Endodermal cell (in vitro differentiated cells): ENCODE results near the gene ERFL. TPM values are rescaled to one million over a fixed set of nuclear protein-coding genes. Genes with fewer than 3 reads are reported as not detected.

Source experiments
- DNase-seq: peaks from one replicate; pipeline ENCODE4 v3.0.0-alpha.2; 2017
- H3K27ac ChIP-seq: 2 replicates; pipeline ENCODE4 v1.5.1; 2013; ENCODE audit warnings: mild to moderate bottlenecking, low read depth, low read length, moderate library complexity
- H3K27me3 ChIP-seq: 2 replicates; pipeline ENCODE4 v1.6.1; 2013; ENCODE audit warnings: mild to moderate bottlenecking, low read length, moderate library complexity; ENCODE audit not compliant: insufficient read depth, control insufficient read depth, poor library complexity, severe bottlenecking
- H3K36me3 ChIP-seq: 2 replicates; pipeline ENCODE4 v1.7.0; 2013; ENCODE audit warnings: mild to moderate bottlenecking, low read length, moderate library complexity; ENCODE audit not compliant: control insufficient read depth, insufficient read depth
- H3K4me1 ChIP-seq: one replicate; pipeline ENCODE4 v1.7.0; 2013; ENCODE audit warnings: low read length; ENCODE audit not compliant: control insufficient read depth, insufficient read depth
- H3K4me3 ChIP-seq: 2 replicates; pipeline ENCODE4 v1.5.1; 2013; ENCODE audit warnings: mild to moderate bottlenecking, low read length, moderate library complexity
- H3K9ac ChIP-seq: 2 replicates; pipeline ENCODE4 v1.6.1; 2013; ENCODE audit warnings: mild to moderate bottlenecking, low read length, moderate library complexity; ENCODE audit not compliant: poor library complexity, severe bottlenecking; ENCODE audit errors: extremely low read depth
- H3K9me3 ChIP-seq: 2 replicates; pipeline ENCODE4 v1.6.1; 2013; ENCODE audit warnings: mild to moderate bottlenecking, low read length, moderate library complexity; ENCODE audit not compliant: control insufficient read depth
- H3K27ac Mint-ChIP-seq: 2 replicates; pipeline ENCODE4 v1.8.0; 2020; ENCODE audit warnings: mixed read lengths
- H3K27me3 Mint-ChIP-seq: 2 replicates; pipeline ENCODE4 v1.8.0; 2021; ENCODE audit warnings: mild to moderate bottlenecking, mixed read lengths; ENCODE audit not compliant: insufficient read depth
- H3K36me3 Mint-ChIP-seq: 2 replicates; pipeline ENCODE4 v1.8.0; 2020; ENCODE audit warnings: low read depth, mixed read lengths
- H3K4me1 Mint-ChIP-seq: 2 replicates; pipeline ENCODE4 v1.8.0; 2020; ENCODE audit warnings: mixed read lengths
- H3K4me3 Mint-ChIP-seq: 2 replicates; pipeline ENCODE4 v1.8.0; 2020; ENCODE audit warnings: mild to moderate bottlenecking, moderate library complexity, mixed read lengths
- H3K9me3 Mint-ChIP-seq: 2 replicates; pipeline ENCODE4 v1.8.0; 2020; ENCODE audit warnings: mild to moderate bottlenecking, mixed read lengths
- WGBS, 2 experiments: methylation state at CpG; one replicate each; pipeline versions ENCODE4 v1.1.5 to v1.1.7; 2013; ENCODE audit warnings: missing lambda C conversion rate in 2 of 2, mixed read lengths in 1 of 2; ENCODE audit not compliant: insufficient coverage in 1 of 2, insufficient read length in 1 of 2; 5-methylcytosine and 5-hydroxymethylcytosine counted together
- total RNA-seq, 2 donors: library from RNA; stranded (reverse); fragmentation: NEBNext Ultra II Directional in 1 of 2; extraction: Animal tissue kit (Norgen Biotek cat#: 25700) in 1 of 2; gene quantifications; 2 replicates in 1 of 2; 3 replicates in 1 of 2; pipeline ENCODE4 v1.2.1, GENCODE V29; 2021
- TF ChIP-seq, protein P1 (sequence below): fragments of 200-600 bp; sonication (generic); conservative IDR thresholded peaks from 2 replicates; pipeline ENCODE4 v1.5.0; 2021; ENCODE audit warnings: antibody characterized with exemption, mild to moderate bottlenecking

ERFL gene
- total RNA-seq, 2 donors from 2014 or later, result 0.13 to 0.53 TPM

DNA sequence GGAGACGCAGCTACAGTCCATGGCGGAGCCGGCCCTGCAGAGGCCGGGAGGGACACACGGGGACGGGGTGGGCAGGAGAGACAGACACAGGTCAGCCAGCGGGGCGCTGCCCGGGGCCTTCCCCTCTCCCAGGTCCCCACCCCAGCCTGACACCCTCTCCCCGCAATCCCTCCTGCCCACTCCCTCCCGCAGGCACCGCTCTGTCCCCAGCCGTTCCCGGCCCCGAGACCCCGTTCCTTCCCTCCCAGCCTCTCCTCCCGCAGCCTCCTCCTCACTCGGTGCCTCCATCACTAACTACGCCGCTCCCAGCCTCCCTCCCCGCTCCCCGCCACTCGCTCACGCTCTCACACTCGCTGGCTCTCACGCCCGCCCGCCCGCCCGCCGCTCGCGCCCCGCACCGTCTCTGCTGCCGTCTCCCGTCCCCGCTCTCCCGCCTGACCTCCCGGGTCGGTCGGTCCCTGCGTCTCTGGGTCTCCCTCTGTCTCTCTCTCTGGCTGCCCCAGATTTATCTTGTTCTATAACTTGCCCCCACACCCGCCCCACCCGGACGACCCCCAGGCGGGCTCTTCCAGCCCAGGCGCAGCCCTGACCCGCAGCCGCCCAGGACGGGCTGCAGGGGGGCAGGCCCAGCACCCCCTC, 15.2 kb downstream of the ERFL start:
- 1 to 2% methylated on average over 15 to 50 of the region's 51 CpGs for WGBS, 2 experiments
- H3K27ac ChIP-seq, result no peak overlapping the region
- no peaks in the 10 kb centered on the region for H3K9me3 ChIP-seq
- Mint-ChIP-seq H3K27ac (no peak overlapping the region), H3K27me3 (peaks cover 56% of the 10 kb centered on the region), H3K4me3 (peak overlapping the region; percentile 44), H3K4me1 (no peaks in the 10 kb centered on the region), H3K36me3 (no peaks in the 10 kb centered on the region), H3K9me3 (no peaks in the 10 kb centered on the region)
- H3K9ac ChIP-seq, result no peak overlapping the region
- no peaks in the 10 kb centered on the region for H3K36me3 ChIP-seq
- TF ChIP-seq, protein P1, sequence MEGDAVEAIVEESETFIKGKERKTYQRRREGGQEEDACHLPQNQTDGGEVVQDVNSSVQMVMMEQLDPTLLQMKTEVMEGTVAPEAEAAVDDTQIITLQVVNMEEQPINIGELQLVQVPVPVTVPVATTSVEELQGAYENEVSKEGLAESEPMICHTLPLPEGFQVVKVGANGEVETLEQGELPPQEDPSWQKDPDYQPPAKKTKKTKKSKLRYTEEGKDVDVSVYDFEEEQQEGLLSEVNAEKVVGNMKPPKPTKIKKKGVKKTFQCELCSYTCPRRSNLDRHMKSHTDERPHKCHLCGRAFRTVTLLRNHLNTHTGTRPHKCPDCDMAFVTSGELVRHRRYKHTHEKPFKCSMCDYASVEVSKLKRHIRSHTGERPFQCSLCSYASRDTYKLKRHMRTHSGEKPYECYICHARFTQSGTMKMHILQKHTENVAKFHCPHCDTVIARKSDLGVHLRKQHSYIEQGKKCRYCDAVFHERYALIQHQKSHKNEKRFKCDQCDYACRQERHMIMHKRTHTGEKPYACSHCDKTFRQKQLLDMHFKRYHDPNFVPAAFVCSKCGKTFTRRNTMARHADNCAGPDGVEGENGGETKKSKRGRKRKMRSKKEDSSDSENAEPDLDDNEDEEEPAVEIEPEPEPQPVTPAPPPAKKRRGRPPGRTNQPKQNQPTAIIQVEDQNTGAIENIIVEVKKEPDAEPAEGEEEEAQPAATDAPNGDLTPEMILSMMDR, result no peak
- H3K27me3 ChIP-seq, result peaks cover 80% of the 10 kb centered on the region
- no peak overlapping the region for H3K4me3 ChIP-seq
- H3K4me1 ChIP-seq, result no peaks in the 10 kb centered on the region
- DNase-seq, result peak; percentile 78

DNA sequence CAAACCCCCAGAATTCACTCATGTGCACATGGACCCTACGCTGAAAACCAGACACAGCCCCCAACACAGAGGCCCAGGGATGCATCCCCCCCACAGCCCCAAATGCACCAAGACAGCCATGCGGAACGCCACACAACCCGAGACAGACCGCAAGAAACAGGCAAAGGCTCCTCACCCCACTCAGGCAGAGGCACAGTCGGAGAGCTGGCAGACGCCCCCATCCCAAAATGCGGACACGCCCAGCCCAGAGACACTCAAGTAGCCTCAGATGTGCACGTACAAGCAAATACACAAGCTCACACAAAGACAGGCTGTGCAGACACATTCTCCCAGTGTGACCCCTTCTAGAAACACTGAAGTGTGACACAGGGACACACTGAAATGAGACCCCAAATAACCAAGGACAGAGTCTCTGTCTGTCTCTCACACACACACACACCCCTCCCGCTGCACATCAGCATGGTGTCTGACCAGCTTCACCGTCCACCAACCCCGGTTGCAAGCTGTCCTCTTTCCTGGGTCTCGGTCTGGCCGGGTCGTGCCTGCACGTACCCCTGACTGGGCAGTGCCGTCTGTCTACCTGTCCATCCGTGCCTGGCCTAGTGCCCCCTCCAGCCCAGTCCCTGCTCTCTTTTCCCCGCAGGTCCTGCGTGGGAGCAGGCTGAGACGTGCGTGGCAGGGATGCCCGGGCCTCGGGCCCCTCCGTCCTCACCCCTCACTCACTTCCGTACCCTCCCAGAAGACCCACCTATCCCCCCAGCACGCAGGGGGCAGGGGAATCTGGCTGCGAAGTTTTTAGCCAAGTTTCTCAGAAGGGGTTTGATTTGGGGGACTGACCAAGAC, 16.1 kb downstream of the ERFL start:
- Histone ChIP-seq H3K4me3 (no peak overlapping the region), H3K27me3 (peaks cover 71% of the 10 kb centered on the region), H3K27ac (no peak overlapping the region), H3K9me3 (no peaks in the 10 kb centered on the region), H3K9ac (no peak overlapping the region), H3K4me1 (no peaks in the 10 kb centered on the region), H3K36me3 (no peaks in the 10 kb centered on the region)
- Mint-ChIP-seq H3K4me1 (no peaks in the 10 kb centered on the region), H3K27ac (no peak overlapping the region), H3K36me3 (peaks cover 3% of the 10 kb centered on the region), H3K4me3 (peak overlapping the region; percentile 44), H3K27me3 (peaks cover 58% of the 10 kb centered on the region), H3K9me3 (no peaks in the 10 kb centered on the region)
- TF ChIP-seq, protein P1, result no peak
- 7 to 23% methylated on average over 8 to 29 of the region's 29 CpGs for WGBS, 2 experiments
- DNase-seq, result no peak

DNA sequence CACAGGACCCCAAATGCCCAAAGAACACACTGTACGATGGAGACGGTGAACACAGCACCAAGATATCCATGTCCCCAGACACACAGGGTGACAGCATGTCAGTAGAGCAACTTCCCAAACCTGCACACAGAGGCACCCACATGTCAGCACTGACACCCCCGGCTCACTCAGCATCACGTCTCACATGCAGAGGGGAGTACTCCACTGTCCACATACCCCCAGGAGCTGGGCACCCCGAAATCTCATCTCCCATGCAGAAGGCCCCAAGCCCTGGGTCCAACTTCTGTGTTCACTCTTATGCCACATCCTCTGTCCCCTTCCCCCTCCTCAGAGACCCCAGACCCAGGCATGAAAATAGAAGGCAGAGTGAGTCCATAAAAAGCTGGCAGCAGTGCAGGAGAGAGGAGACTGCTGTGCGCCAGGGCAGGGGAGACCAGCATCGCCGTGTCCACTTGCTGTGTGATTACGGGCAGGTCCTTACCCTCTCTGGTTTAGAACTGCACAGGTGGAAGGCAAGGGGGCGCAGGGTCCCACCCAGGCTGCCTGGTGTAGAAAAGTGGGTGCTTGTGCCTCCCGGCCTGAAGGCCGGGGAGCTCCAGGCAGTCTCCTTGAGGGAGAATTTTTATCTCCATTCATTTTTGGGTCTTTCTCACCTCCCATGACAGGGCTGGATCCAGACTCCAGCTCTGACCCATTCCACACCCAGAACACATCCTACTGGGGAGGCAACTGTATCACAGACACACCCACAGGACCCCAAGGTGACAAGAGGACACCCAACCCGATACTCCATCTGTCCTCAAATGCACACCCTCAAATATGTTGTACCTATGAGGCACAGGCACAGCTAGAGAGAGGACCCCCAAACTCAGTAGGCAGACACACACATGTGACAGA, 17.0 kb downstream of the ERFL start:
- H3K4me1 Mint-ChIP-seq, result no peaks in the 10 kb centered on the region
- Histone ChIP-seq H3K36me3 (no peaks in the 10 kb centered on the region), H3K4me1 (no peaks in the 10 kb centered on the region), H3K4me3 (no peak overlapping the region), H3K9ac (no peak overlapping the region), H3K27me3 (peaks cover 62% of the 10 kb centered on the region), H3K9me3 (no peaks in the 10 kb centered on the region), H3K27ac (no peak overlapping the region)
- DNase-seq, result no peak
- H3K36me3 Mint-ChIP-seq, result peaks cover 6% of the 10 kb centered on the region
- H3K27me3 Mint-ChIP-seq, result peaks cover 58% of the 10 kb centered on the region
- WGBS, 2 experiments, result 87 to 92% methylated on average over 5 to 13 of the region's 13 CpGs
- H3K4me3 Mint-ChIP-seq, result no peak overlapping the region
- H3K27ac Mint-ChIP-seq, result no peak overlapping the region
- TF ChIP-seq, protein P1, result no peak
- no peaks in the 10 kb centered on the region for H3K9me3 Mint-ChIP-seq
